Activated CD4-positive, alpha-beta memory T cell treated with anti-CD3 and anti-CD28 coated beads for 36 hours (primary cell): ENCODE measurements around the gene CTNNBL1. TPM values are rescaled to one million over a fixed set of nuclear protein-coding genes. Genes with fewer than 3 reads are reported as not detected.

ENCODE experiments used
- CTCF ChIA-PET: fragments of 350-600 bp; sonication (Branson Sonifier 250); formaldehyde crosslinking; loops from one replicate; lab custom pipeline; 2021; ENCODE audit warnings: antibody characterized with exemption, inconsistent platforms; lab: Charles Lee
- POLR2A ChIA-PET: fragments of 350-600 bp; sonication (Branson Sonifier 250); formaldehyde crosslinking; loops from one replicate; lab custom pipeline; 2021; ENCODE audit warnings: antibody characterized with exemption; lab: Charles Lee
- DNase-seq: peaks from one replicate; pipeline ENCODE4 v3.0.0-alpha.2; 2020
- H3K27ac Mint-ChIP-seq: one replicate; pipeline ENCODE4 v1.8.0; 2021; ENCODE audit warnings: mixed read lengths
- H3K27me3 Mint-ChIP-seq: one replicate; pipeline ENCODE4 v1.8.0; 2021; ENCODE audit warnings: mixed read lengths
- H3K36me3 Mint-ChIP-seq: one replicate; pipeline ENCODE4 v1.8.0; 2021; ENCODE audit warnings: mixed read lengths
- H3K4me1 Mint-ChIP-seq: one replicate; pipeline ENCODE4 v1.8.0; 2021; ENCODE audit warnings: low read depth, mixed read lengths
- H3K4me3 Mint-ChIP-seq: one replicate; pipeline ENCODE4 v1.8.0; 2021; ENCODE audit warnings: mild to moderate bottlenecking, mixed read lengths
- H3K9me3 Mint-ChIP-seq: one replicate; pipeline ENCODE4 v1.8.0; 2021; ENCODE audit warnings: mixed read lengths
- intact Hi-C: fragments of 100-400 bp; cut with micrococcal nuclease; formaldehyde crosslinking; loops from one replicate; pipeline ENCODE4 v1.15.1; 2023
- total RNA-seq, 2 experiments: library from RNA; stranded (reverse); gene quantifications; one replicate each; pipeline ENCODE4 v1.2.3, GENCODE V29; 2021

The CTNNBL1 gene
- total RNA-seq, 2 experiments from 2014 or later: 72.5 to 76.5 TPM

DNA sequence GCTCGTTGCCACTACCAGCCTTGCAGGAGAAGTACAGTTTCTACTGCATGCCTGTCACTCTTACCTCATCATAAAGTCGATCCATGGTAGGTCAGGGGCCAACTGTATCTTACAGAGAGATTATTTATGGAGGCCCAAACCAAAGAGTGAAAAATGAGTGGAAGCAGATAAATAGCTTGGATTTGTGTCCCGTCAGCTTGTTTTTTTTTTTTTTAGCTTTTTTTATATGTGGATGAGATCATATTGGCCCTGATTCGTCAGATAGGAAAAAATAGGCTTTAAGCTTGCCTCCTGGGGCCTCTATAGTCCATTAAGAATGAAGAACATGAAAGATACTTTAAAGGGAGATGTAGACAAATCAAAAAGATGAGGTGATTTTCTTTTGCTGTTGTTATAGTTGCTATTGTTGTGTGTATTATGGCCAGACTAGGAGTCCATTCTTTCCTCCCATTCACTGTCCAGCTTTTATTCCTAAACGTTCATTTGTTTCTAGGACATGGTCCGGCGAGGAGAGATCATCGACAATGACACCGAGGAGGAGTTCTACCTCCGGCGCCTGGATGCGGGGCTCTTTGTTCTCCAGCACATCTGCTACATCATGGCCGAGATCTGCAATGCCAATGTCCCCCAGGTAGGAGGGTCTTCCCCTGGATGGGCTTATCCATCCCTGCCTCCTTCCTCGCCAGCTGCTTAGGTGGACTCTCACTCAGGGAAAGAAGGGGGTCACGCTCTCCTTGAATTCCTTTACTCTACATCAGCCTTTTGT is 165.8 kb downstream of the CTNNBL1 start:
- no peak overlapping the region for H3K27ac Mint-ChIP-seq
- peaks cover 3% of the 10 kb centered on the region for H3K4me1 Mint-ChIP-seq
- peaks cover 22% of the 10 kb centered on the region for H3K36me3 Mint-ChIP-seq
- no peak overlapping the region for H3K4me3 Mint-ChIP-seq
- H3K9me3 Mint-ChIP-seq: no peaks in the 10 kb centered on the region
- DNase-seq: no peak
- ChIA-PET POLR2A (no interaction called here), CTCF (interaction anchor here (0.7 kb wide), 1 partner anchor 17 kb away, joined by 4 read pairs; no protein-coding TSS in a partner anchor)
- intact Hi-C loops: no loop called here
- H3K27me3 Mint-ChIP-seq: no peaks in the 10 kb centered on the region

- DNase-seq: no peak
- ChIA-PET POLR2A (no interaction called here), CTCF (no interaction called here)
- peaks cover 16% of the 10 kb centered on the region for H3K36me3 Mint-ChIP-seq
- no peaks in the 10 kb centered on the region for H3K27me3 Mint-ChIP-seq
- no peak overlapping the region for H3K4me3 Mint-ChIP-seq
- H3K4me1 Mint-ChIP-seq: no peaks in the 10 kb centered on the region
- no peaks in the 10 kb centered on the region for H3K9me3 Mint-ChIP-seq
- intact Hi-C loops: no loop called here
- no peak overlapping the region for H3K27ac Mint-ChIP-seq
These were observed 169.5 kb downstream of the CTNNBL1 start for GRCh38 chr20:37863289-37863688.

DNA sequence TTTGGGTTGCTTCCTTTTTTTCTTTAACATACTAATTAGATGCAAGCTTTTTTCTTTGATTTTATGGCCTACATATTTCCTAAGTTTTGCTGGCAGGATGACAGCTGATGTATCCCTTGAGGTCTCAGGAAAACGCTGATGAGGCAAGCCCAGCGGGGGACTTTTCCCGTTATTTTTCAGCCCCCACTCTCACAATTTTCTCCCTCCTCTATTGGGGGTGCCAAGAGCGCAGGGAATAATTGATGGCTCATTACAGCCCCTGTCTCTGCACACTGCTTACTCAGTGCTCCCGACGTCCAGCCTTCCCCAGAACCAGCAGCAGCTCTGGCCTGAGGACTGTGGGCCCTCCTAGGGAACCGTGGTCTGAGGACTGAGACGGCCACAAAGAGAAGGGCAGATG is 170.5 kb downstream of the CTNNBL1 start:
- intact Hi-C loops: no loop called here
- Mint-ChIP-seq H3K36me3 (peaks cover 13% of the 10 kb centered on the region), H3K4me3 (no peak overlapping the region), H3K4me1 (no peaks in the 10 kb centered on the region), H3K27ac (no peak overlapping the region), H3K9me3 (no peaks in the 10 kb centered on the region), H3K27me3 (no peaks in the 10 kb centered on the region)
- ChIA-PET CTCF (no interaction called here), POLR2A (no interaction called here)
- DNase-seq: no peak

GRCh38 chr20:37866051-37866450 is 172.2 kb downstream of the CTNNBL1 start:
- intact Hi-C loops: no loop called here
- Mint-ChIP-seq H3K27me3 (no peaks in the 10 kb centered on the region), H3K4me3 (no peak overlapping the region), H3K9me3 (no peaks in the 10 kb centered on the region), H3K4me1 (no peaks in the 10 kb centered on the region), H3K36me3 (peaks cover 14% of the 10 kb centered on the region), H3K27ac (no peak overlapping the region)
- ChIA-PET CTCF (no interaction called here), POLR2A (no interaction called here)
- no peak for DNase-seq

DNA sequence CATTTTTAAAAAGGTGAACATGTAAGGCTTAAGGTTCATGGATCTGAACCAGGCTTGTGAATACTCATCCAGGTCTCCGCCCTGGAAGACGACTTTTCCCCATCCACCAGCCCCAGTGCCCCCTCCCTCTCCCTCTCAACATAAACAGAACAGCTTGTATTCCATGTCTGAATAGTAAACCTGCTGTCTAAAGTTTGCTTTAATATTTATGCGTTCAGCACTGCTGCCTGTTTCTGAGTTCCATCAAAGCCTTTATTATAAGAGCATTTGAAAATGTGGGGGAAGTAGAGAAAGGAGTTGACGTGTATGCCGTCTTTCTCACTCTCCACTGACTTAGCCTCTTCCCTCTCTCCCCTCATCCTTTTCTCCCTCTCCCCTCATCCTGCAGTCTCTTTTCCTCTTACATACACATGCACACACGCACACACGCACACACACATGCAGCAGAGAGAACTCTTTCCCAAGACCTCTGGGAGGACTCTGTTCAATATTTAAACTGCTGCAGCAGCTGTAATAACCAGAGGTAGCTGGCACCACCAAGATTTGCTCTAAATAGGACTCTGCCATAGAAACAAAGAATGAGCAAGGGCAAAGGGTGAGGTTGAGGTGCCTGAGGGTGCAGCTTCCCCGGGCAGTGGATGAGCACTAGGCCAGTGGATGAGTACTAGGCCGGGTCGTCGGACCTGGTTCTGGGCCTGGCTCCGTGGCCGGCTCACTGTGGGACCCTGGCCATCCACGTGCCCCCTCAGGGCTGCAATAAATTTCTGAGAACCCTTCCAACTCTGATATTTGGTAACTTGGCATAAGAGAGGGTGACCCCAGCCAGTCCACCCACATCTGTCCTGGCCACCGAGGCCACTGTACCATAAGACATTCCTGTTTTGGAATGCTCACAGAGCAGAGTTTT is 173.7 kb downstream of the CTNNBL1 start:
- POLR2A ChIA-PET: no interaction called here
- Mint-ChIP-seq H3K27me3 (no peaks in the 10 kb centered on the region), H3K36me3 (peaks cover 18% of the 10 kb centered on the region), H3K9me3 (no peaks in the 10 kb centered on the region), H3K27ac (no peak overlapping the region), H3K4me3 (no peak overlapping the region), H3K4me1 (no peaks in the 10 kb centered on the region)
- intact Hi-C loops: no loop called here
- CTCF ChIA-PET: no interaction called here
- no peak for DNase-seq

DNA sequence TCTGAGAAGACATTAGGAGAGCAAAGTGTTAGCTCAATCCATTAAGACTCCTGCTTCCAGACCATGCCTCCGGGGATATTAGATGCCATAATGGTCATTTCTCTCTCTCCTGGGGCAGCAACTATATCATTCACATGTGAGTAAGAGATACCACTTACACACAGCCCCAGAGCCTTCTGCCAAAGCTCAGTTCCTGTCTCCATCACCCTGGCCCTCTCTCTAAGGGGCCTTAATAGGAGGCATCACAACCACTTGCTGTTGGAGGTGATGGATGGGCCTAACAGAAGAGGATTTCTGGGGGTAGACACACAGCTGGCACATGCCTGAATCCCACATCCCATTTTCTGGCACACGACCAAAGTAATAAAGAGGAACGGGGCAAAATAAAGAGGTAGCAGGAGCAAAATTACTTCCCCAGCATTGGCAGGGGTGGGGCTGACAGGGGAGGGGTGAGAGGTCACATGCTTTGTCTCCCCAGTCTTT is 175.1 kb downstream of the CTNNBL1 start:
- POLR2A ChIA-PET: no interaction called here
- H3K27me3 Mint-ChIP-seq: no peaks in the 10 kb centered on the region

DNA sequence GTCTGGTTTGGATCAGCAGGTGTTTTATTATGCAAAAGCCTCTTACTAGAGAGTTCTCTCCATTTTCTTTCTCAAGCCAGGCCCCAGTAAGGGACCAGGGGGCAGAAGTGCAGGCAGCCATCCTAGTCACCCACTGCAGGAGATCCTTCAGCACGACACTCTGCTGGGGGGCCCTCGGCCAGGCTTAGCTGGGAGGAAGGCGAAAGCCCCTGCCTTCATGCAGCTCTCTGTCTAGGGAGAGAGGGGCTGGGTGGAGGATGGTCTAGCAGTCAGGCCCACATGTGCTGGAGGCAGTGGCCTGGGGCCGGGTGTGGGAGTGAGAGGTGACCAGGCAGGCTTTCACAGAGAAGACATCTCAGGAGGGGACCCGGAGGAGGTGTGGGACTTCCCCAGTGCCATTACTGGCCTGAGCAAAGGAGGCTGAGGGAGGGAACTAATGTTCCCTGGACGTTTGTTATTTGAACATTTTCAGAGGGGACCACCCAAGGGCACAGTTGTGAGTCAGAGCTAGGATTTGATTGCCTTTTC is 175.6 kb downstream of the CTNNBL1 start:
- no peak overlapping the region for H3K4me3 Mint-ChIP-seq
- ChIA-PET POLR2A (no interaction called here), CTCF (no interaction called here)
- H3K9me3 Mint-ChIP-seq: no peaks in the 10 kb centered on the region
- no peaks in the 10 kb centered on the region for H3K27me3 Mint-ChIP-seq
- intact Hi-C loops: no loop called here
- no peak overlapping the region for H3K27ac Mint-ChIP-seq
- peaks cover 21% of the 10 kb centered on the region for H3K36me3 Mint-ChIP-seq
- no peaks in the 10 kb centered on the region for H3K4me1 Mint-ChIP-seq
- no peak for DNase-seq

More for the DNA sequence above, 175.1 kb downstream of the CTNNBL1 start:
- Mint-ChIP-seq H3K4me3 (no peak overlapping the region), H3K9me3 (no peaks in the 10 kb centered on the region), H3K36me3 (peaks cover 16% of the 10 kb centered on the region), H3K4me1 (no peaks in the 10 kb centered on the region), H3K27ac (no peak overlapping the region)
- no peak for DNase-seq
- intact Hi-C loops: no loop called here
- CTCF ChIA-PET: no interaction called here

DNA sequence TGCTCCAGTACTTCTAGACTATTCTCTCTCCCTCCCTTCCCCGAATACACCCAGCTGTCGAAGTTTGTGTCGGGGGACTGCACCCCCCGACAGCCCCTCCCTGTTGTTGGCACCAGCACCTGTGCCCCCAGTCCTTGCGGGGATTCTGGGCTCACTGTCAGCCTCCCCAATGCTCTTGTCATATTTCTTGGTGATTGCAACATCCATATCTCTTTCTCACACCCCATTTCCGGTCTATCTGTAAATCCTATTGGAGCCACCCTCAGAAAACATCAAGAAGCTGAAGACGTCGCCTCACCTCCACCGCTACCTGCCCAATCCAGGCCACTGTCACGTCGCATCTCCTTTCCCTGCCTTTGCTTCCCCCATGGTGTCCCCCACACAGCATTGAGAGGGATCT is 176.5 kb downstream of the CTNNBL1 start:
- H3K27me3 Mint-ChIP-seq: no peaks in the 10 kb centered on the region
- H3K9me3 Mint-ChIP-seq: no peaks in the 10 kb centered on the region
- peaks cover 21% of the 10 kb centered on the region for H3K36me3 Mint-ChIP-seq
- H3K4me3 Mint-ChIP-seq: no peak overlapping the region
- H3K27ac Mint-ChIP-seq: no peak overlapping the region
- POLR2A ChIA-PET: no interaction called here
- no peak for DNase-seq
- CTCF ChIA-PET: no interaction called here
- intact Hi-C loops: no loop called here
- H3K4me1 Mint-ChIP-seq: no peaks in the 10 kb centered on the region

DNA sequence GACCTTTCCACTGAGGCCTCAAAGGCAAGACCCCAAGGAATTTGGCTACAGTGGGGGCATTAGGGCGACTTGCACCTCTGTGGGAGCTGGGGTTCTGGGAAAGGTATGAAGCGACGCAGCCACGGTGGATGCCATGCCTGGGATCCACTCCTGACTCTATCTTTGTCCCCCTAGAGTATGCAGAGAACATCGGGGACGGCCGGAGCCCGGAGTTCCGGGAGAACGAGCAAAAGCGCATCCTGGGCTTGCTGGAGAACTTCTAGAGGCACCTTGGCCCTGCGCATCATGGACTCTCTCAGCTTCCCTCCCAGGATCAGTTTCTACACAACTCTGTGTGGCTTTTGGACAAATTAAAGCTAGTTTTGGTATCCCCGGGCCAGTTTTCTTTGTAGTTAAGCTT is 177.9 kb downstream of the CTNNBL1 start:
- ChIA-PET POLR2A (interaction anchor here (0.5 kb wide), 1 partner anchor 167 kb away, joined by 4 read pairs; no protein-coding TSS in a partner anchor), CTCF (no interaction called here)
- Mint-ChIP-seq H3K9me3 (no peaks in the 10 kb centered on the region), H3K27me3 (no peaks in the 10 kb centered on the region), H3K4me1 (no peaks in the 10 kb centered on the region), H3K36me3 (peaks cover 21% of the 10 kb centered on the region), H3K27ac (no peak overlapping the region), H3K4me3 (no peak overlapping the region)
- intact Hi-C loops: no loop called here
- no peak for DNase-seq

- H3K9me3 Mint-ChIP-seq: no peaks in the 10 kb centered on the region
- no peaks in the 10 kb centered on the region for H3K4me1 Mint-ChIP-seq
- no peak for DNase-seq
- CTCF ChIA-PET: no interaction called here
- intact Hi-C loops: no loop called here
- peaks cover 21% of the 10 kb centered on the region for H3K36me3 Mint-ChIP-seq
- POLR2A ChIA-PET: no interaction called here
- no peak overlapping the region for H3K27ac Mint-ChIP-seq
- H3K4me3 Mint-ChIP-seq: no peak overlapping the region
- no peaks in the 10 kb centered on the region for H3K27me3 Mint-ChIP-seq
These were observed 178.3 kb downstream of the CTNNBL1 start for GRCh38 chr20:37872161-37872560.

- Mint-ChIP-seq H3K27ac (no peak overlapping the region), H3K4me1 (no peaks in the 10 kb centered on the region), H3K27me3 (no peaks in the 10 kb centered on the region), H3K4me3 (no peak overlapping the region), H3K36me3 (peaks cover 21% of the 10 kb centered on the region), H3K9me3 (no peaks in the 10 kb centered on the region)
- ChIA-PET CTCF (no interaction called here), POLR2A (no interaction called here)
- intact Hi-C loops: no loop called here
- DNase-seq: no peak
These were observed 180.1 kb downstream of the CTNNBL1 start for GRCh38 chr20:37873884-37874283.

DNA sequence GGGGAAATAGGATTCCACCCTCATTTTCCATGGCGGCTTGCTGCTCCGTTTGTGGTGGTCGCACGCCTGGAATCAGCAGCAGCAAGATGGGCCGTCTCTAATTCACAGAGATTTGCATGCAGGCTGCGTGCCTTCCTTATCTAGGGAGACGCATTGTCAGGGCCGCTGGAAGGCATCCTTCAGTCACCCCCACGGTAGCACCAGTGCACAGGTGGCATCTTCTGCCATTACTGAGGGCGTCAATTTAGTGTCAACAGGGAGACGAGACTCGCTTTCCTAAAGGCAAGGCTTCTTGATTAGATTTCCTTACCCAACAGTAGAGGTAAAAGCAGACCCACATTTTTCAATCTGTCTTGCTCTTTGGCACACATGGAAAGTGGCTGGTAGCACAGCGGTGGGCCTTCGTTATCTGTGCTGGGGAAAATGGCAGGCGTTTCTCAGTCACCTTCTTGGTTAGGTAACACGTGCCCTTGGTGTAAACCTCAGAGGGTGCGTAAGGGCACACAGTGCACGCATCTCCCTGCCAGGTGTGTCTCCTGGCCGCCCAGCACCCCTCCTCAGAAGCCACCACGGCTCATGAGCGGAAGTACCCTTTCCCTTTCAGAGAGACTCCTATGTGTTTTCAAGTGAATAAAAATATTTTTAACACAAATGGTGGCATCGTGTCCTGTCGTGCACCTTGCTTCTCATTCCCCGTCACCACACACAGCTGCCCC is 181.8 kb downstream of the CTNNBL1 start:
- H3K4me3 Mint-ChIP-seq: no peak overlapping the region
- no peak for DNase-seq
- no peaks in the 10 kb centered on the region for H3K4me1 Mint-ChIP-seq
- ChIA-PET CTCF (no interaction called here), POLR2A (no interaction called here)
- intact Hi-C loops: no loop called here
- no peak overlapping the region for H3K27ac Mint-ChIP-seq
- H3K36me3 Mint-ChIP-seq: peaks cover 13% of the 10 kb centered on the region
- H3K9me3 Mint-ChIP-seq: no peaks in the 10 kb centered on the region
- H3K27me3 Mint-ChIP-seq: no peaks in the 10 kb centered on the region
